Right lobe of liver (tissue), 6 donors: ENCODE results near the gene DNALI1. TPM values are rescaled to one million over a fixed set of nuclear protein-coding genes. Genes with fewer than 3 reads are reported as not detected.
"Not testable (repeated sequence)": the region's sequence is repeated elsewhere in the genome, so short reads cannot be mapped to it uniquely, and the experiment has no call there.

Experiments used
- ATAC-seq, 4 donors: fragments of 200-7000 bp; cut with Tn5 transposase; one replicate each; pipeline ENCODE4 v1.9.1; 2020; ENCODE audit warnings: mild to moderate bottlenecking in 4 of 4, moderate library complexity in 4 of 4
- DNase-seq, 3 donors: peaks; one replicate each; pipeline ENCODE4 v3.0.0-alpha.2; 2020
- H3K27ac ChIP-seq, 3 donors: fragments of 200-600 bp; one replicate each; pipeline ENCODE4 v1.8.0; 2022
- H3K27me3 ChIP-seq, 2 donors: fragments of 200-600 bp; one replicate each; pipeline ENCODE4 v1.8.0; 2022
- H3K36me3 ChIP-seq, 4 donors: fragments of 200-600 bp; sonication (generic) in 1 of 4; one replicate each; pipeline versions ENCODE4 v1.5.1 to v1.8.0; 2017 to 2022; ENCODE audit warnings: control low read depth in 1 of 4
- H3K4me1 ChIP-seq, 4 donors: fragments of 200-600 bp; sonication (generic) in 1 of 4; one replicate each; pipeline versions ENCODE4 v1.5.1 to v1.8.0; 2017 to 2022; ENCODE audit warnings: control low read depth in 1 of 4
- H3K4me3 ChIP-seq, 3 donors: fragments of 200-600 bp; one replicate each; pipeline ENCODE4 v1.8.0; 2022
- H3K9me3 ChIP-seq, 4 donors: fragments of 200-600 bp; sonication (generic) in 1 of 4; one replicate each; pipeline versions ENCODE4 v1.5.1 to v1.8.0; 2017 to 2022; ENCODE audit warnings: control low read depth in 1 of 4
- POLR2A ChIP-seq: fragments of 450-650 bp; IDR thresholded peaks from one replicate; pipeline ENCODE4 v1.6.1; 2017; ENCODE audit warnings: antibody characterized with exemption, mild to moderate bottlenecking
- WGBS: methylation state at CpG from one replicate; pipeline ENCODE4 v1.1.6; 2018; ENCODE audit warnings: low coverage, low lambda C conversion rate; ENCODE audit not compliant: insufficient coverage; ENCODE audit errors: missing lambda C conversion rate; 5-methylcytosine and 5-hydroxymethylcytosine counted together
- intact Hi-C, 2 donors: fragments of 100-400 bp; cut with DNase I; formaldehyde crosslinking; loops; one replicate each; pipeline versions ENCODE4 v1.11.2 to v1.14.1; 2022
- total RNA-seq, 6 experiments: library from RNA; depleted of rRNA in 2 of 6; stranded (reverse); fragments of >200 nt in 2 of 6; fragmentation: NEBNext Ultra II Directional in 3 of 6; extraction: Animal tissue kit (Norgen Biotek cat#: 25700) in 3 of 6; gene quantifications; one replicate each; pipeline versions ENCODE4 v1.1.0 to v1.2.4, GENCODE V29; 2016 to 2023
- TF ChIP-seq, protein P1 (sequence below), 4 donors: fragments of 200-600 bp in 3 of 4; fragments of 450-650 bp in 1 of 4; IDR thresholded peaks; one replicate each; pipeline versions ENCODE4 v1.5.1 to v1.8.0; 2016 to 2022; ENCODE audit warnings: antibody characterized with exemption in 4 of 4, mild to moderate bottlenecking in 2 of 4
- donor health status: DM: no; HTN: yes; CAD: no.
- donor health status: DM: no; HTN: no; CAD: no.
- donor health status: DM: no; HTN: no; CAD: no.
- donor health status: DM: no; HTN: yes; CAD: no.
- donor health status: DM: no; HTN: yes; CAD: no.

DNALI1 gene
- total RNA-seq, 6 experiments from 2014 or later = 4.1 to 13.6 (median 7.3) TPM

DNA sequence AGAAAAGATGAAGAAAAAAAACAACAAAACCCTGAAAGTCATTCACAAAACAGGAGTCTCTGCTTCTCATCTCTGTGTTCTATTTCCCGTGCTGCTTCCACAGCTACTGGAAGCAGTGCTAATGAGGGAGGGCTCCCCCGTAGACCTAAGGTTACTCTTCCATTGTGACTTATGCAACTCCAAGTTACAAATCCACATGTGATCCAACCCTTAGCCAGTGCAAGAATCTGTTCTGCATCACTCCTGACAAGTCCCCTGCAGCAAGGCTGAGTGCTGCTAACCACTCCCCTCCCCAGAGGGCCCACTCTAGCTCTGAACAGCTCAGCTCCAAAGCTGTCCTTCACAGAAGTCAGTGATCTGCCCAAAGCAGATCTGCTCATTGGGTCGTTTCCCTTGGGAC is 10.3 kb downstream of the DNALI1 start:
- Histone ChIP-seq H3K9me3 (no peaks in the 10 kb centered on the region), H3K4me1 (peaks cover 0 to 9% (median 0%) of the 10 kb centered on the region in 4 donors), H3K27me3 (no peaks in the 10 kb centered on the region), H3K4me3 (no peak overlapping the region), H3K27ac (no peak overlapping the region), H3K36me3 (peaks cover 0 to 71% (median 23%) of the 10 kb centered on the region in 4 donors)
- TF ChIP-seq, protein P1, sequence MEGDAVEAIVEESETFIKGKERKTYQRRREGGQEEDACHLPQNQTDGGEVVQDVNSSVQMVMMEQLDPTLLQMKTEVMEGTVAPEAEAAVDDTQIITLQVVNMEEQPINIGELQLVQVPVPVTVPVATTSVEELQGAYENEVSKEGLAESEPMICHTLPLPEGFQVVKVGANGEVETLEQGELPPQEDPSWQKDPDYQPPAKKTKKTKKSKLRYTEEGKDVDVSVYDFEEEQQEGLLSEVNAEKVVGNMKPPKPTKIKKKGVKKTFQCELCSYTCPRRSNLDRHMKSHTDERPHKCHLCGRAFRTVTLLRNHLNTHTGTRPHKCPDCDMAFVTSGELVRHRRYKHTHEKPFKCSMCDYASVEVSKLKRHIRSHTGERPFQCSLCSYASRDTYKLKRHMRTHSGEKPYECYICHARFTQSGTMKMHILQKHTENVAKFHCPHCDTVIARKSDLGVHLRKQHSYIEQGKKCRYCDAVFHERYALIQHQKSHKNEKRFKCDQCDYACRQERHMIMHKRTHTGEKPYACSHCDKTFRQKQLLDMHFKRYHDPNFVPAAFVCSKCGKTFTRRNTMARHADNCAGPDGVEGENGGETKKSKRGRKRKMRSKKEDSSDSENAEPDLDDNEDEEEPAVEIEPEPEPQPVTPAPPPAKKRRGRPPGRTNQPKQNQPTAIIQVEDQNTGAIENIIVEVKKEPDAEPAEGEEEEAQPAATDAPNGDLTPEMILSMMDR (IDR thresholded peaks at IDR 0.05) = no peak
- TF ChIP-seq POLR2A = no peak
- no peak for ATAC-seq
- WGBS = 89% methylated on average over 2 of the region's 3 CpGs
- intact Hi-C loops = no loop called here
- no peak for DNase-seq

GRCh38 chr1:37570528-37571334 is 14.0 kb downstream of the DNALI1 start:
- Histone ChIP-seq H3K36me3 (peaks cover 14 to 96% (median 42%) of the 10 kb centered on the region in 4 donors), H3K4me1 (no peaks in the 10 kb centered on the region), H3K9me3 (no peaks in the 10 kb centered on the region), H3K27ac (no peak overlapping the region), H3K27me3 (no peaks in the 10 kb centered on the region), H3K4me3 (no peak overlapping the region)
- intact Hi-C loops = no loop called here
- no peak for DNase-seq
- 79% methylated on average over 3 of the region's 3 CpGs for WGBS
- no peak for ATAC-seq
- TF ChIP-seq, protein P1 (IDR thresholded peaks at IDR 0.05) = no peak
- TF ChIP-seq POLR2A = no peak

DNA sequence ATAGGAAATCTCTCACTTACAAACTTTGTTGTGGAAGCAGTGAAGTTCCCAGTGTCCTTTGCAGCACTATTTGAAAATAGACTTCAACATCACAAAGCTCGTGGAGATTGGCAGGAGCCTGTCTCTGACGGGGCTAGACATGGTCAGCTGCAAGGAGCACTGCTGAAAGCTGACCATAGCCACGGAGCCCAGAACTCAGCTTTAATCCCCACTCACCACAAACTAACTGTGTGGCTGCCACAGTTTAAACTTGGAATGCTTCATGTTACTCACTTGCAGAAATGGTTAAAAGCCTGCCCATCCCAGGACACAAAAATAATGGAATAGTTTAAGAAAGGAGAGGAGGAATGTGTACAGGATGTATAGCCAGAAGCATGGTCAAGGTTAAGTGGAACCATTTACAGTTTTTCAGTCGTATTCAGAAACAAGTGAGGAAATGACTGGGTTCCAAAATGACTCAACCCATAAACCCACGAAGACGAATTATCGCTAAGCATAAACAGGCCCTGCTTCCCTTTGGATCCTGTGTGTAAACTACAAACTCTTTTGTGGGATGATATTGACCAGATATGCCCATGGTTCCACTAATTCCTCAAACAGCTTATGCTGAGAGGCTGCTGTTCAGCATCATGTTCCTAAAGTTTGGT is 18.2 kb downstream of the DNALI1 start:
- H3K4me1 ChIP-seq = no peaks in the 10 kb centered on the region
- 83% methylated on average over 7 of the region's 7 CpGs for WGBS
- ATAC-seq (no peak), DNase-seq (no peak)
- H3K27me3 ChIP-seq = no peaks in the 10 kb centered on the region
- peaks cover 13 to 92% (median 30%) of the 10 kb centered on the region in 4 donors for H3K36me3 ChIP-seq
- intact Hi-C loops = no loop called here
- TF ChIP-seq POLR2A = no peak
- H3K27ac ChIP-seq = no peak overlapping the region
- no peaks in the 10 kb centered on the region for H3K9me3 ChIP-seq
- no peak overlapping the region for H3K4me3 ChIP-seq

- DNase-seq (no peak), ATAC-seq (no peak)
- no peaks in the 10 kb centered on the region for H3K4me1 ChIP-seq
- no peak overlapping the region for H3K27ac ChIP-seq
- no peaks in the 10 kb centered on the region for H3K9me3 ChIP-seq
- TF ChIP-seq, protein P1 (IDR thresholded peaks at IDR 0.05) = no peak
- TF ChIP-seq POLR2A = no peak
- H3K36me3 ChIP-seq = peaks cover 13 to 92% (median 32%) of the 10 kb centered on the region in 4 donors
- H3K27me3 ChIP-seq = no peaks in the 10 kb centered on the region
- H3K4me3 ChIP-seq = no peak overlapping the region
- WGBS = 75% methylated on average over 5 of the region's 5 CpGs
- intact Hi-C loops = no loop called here
These were observed 19.0 kb downstream of the DNALI1 start for GRCh38 chr1:37575692-37576091.

DNA sequence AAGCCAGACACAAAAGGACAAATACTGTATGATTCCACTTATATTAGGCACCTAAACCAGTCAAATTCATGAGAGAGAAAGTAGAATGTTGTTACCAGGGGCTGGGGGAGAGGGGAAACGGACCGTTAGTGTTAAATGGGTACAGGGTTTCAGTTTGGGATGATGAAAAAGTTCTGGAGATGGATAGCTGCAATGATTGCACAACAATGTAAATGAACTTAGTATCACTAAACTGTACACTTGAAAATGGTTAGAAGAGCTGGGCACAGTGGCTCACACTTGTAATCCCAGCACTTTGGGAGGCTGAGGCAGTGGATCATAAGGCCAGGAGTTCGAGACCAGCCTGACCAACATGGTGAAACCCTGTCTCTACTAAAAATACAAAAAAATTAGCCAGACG is 27.8 kb downstream of the DNALI1 start:
- intact Hi-C loops = not testable (repeated sequence)

More for the DNA sequence above, 27.8 kb downstream of the DNALI1 start:
- WGBS = 76% methylated on average over 4 of the region's 4 CpGs
- H3K4me1 ChIP-seq, H3K4me3 ChIP-seq, DNase-seq, H3K9me3 ChIP-seq, H3K27me3 ChIP-seq, ATAC-seq, H3K27ac ChIP-seq: not testable (repeated sequence)
- peaks cover 12 to 78% (median 47%) of the 10 kb centered on the region in 4 donors for H3K36me3 ChIP-seq
